ENCODE results near the gene N4BP2.

- TF ChIP-seq CTCF (IDR thresholded peaks at IDR 0.05) (no peak), RAD21 (IDR thresholded peaks at IDR 0.05; ENCODE audit: low read length) (no peak), JUND (IDR thresholded peaks at IDR 0.05) (no peak), FOSL2 (IDR thresholded peaks at IDR 0.05; ENCODE audit: borderline replicate concordance, low read depth) (no peak), EZH2phosphoT487 (IDR thresholded peaks at IDR 0.05; ENCODE audit: borderline replicate concordance, low read depth) (no peak), REST (IDR thresholded peaks at IDR 0.05; ENCODE audit: low read depth, low read length) (no peak), RFX5 (IDR thresholded peaks at IDR 0.05; ENCODE audit: low read length) (no peak), EP300 (IDR thresholded peaks at IDR 0.05; ENCODE audit: borderline replicate concordance in 1 of 2, low read depth in 1 of 2, low read length in 1 of 2) (no peak), TAF1 (IDR thresholded peaks at IDR 0.05; ENCODE audit: borderline replicate concordance, low read depth, low read length) (no peak), CHD2 (IDR thresholded peaks at IDR 0.05; ENCODE audit: low read length, partially characterized antibody) (no peak), ZBTB33 (IDR thresholded peaks at IDR 0.05; ENCODE audit: borderline replicate concordance, low read depth) (no peak), POLR2AphosphoS5 (IDR thresholded peaks at IDR 0.05; ENCODE audit: low read depth, low read length) (no peak), TCF12 (IDR thresholded peaks at IDR 0.05) (no peak), USF1 (IDR thresholded peaks at IDR 0.05; ENCODE audit: borderline replicate concordance, low read depth) (no peak)
Measured at GRCh38 chr4:40087799-40088366, 31.2 kb downstream of the N4BP2 start.

Measured in SK-N-SH (cell line).